ENCODE measurements around the gene PPP1R36. TPM values are rescaled to one million over a fixed set of nuclear protein-coding genes. Genes with fewer than 3 reads are reported as not detected.
"Not testable (repeated sequence)": the region's sequence is repeated elsewhere in the genome, so short reads cannot be mapped to it uniquely, and the experiment has no call there.

The PPP1R36 gene
- total and polyA plus RNA-seq, 8 donors: 2.0 to 7.2 (median 5.2) TPM

DNA sequence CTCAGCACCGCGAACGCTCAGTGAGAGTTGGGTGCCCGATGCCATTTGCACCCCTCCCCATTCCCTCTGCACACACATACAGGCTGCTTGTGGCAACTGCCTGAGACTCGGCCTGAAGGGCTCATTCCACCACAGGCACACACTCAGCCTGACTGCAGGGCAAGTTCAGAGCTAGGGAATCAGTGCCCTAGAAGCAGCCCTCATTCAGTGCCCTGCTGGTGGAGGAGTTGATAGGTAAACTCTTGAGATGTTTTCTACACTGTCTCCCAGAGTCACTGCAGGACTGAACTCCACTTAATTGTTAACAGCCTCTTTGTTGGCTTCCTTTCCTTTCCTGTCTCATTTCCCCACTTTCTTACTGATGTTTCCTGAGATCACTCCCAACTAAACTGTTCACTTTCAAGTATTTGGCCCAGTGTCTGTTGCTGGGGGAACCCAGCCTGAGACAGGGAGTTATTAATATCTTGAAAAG is 16.9 kb downstream of the PPP1R36 start:
- H3K27ac ChIP-seq: no peak overlapping the region
- no peaks in the 10 kb centered on the region for H3K36me3 ChIP-seq
- intact Hi-C loops (cut with DNase I): no loop called here
- no peak for ATAC-seq
- H3K27me3 ChIP-seq: no peaks in the 10 kb centered on the region
- FAIRE-seq: no peak
- no peaks in the 10 kb centered on the region for H3K4me1 ChIP-seq
- no peak for TF ChIP-seq CTCF (IDR thresholded peaks at IDR 0.05)
- no peak for DNase-seq
- WGBS, 2 donors: 84 to 93% methylated on average over 5 of the region's 5 CpGs
- no peaks in the 10 kb centered on the region for H3K9me3 ChIP-seq
- no peak overlapping the region for H3K4me3 ChIP-seq

DNA sequence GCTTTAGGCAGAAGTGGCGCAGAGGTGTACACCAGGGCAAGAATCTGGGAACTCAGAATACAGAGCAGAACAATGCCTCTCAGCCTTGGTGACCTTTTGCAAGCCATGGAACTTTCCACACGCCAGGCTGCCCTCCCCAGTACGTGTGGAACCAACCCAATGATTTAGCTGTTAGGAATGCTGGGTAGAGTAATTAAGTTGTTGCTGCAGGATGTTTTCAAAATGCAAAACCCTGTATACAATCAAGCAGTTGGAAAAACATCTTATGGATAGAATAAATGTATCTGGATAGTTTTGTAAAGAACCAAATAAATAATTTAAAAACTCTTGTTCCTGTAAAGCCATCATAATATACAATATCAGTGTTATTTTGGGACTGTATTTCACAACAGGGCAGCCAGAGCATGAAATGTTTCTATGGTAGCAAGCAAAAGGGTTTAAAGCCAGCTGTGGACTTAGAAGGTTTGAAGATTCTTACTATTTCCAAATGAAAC is 19.4 kb downstream of the PPP1R36 start:
- H3K36me3 ChIP-seq: no peaks in the 10 kb centered on the region
- no peak overlapping the region for H3K27ac ChIP-seq
- no peak for TF ChIP-seq CTCF (IDR thresholded peaks at IDR 0.05)
- no peaks in the 10 kb centered on the region for H3K4me1 ChIP-seq
- peak in 2 of 4 donors; percentile 44 to 73 for ATAC-seq
- no peak for FAIRE-seq
- no peak for DNase-seq
- intact Hi-C loops (cut with DNase I): no loop called here
- no peaks in the 10 kb centered on the region for H3K9me3 ChIP-seq
- H3K4me3 ChIP-seq: no peak overlapping the region
- no peaks in the 10 kb centered on the region for H3K27me3 ChIP-seq
- 67 to 84% methylated on average over 3 of the region's 3 CpGs for WGBS, 2 donors

DNA sequence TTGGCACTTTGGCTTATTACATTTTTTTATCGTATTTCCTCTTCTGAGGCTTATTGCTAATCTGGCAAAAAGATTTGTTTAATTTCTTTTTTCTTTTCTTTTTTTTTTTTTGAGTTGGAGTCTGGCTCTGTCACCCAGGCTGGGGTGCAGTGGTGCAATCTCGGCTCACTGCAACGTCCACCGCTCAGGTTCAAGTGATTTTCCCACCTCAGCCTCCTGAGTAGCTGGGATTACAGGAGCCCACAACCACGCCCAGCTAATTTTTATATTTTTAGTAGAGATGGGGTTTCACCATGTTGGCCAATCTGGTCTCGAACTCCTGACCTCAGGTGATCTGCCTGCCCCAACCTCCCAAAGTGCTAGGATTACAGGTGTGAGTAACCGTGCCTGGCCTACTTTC is 19.9 kb downstream of the PPP1R36 start:
- H3K27ac ChIP-seq; H3K4me3 ChIP-seq; FAIRE-seq; DNase-seq; H3K27me3 ChIP-seq; ATAC-seq; H3K36me3 ChIP-seq; H3K9me3 ChIP-seq; H3K4me1 ChIP-seq; intact Hi-C loops (cut with DNase I): not testable (repeated sequence)
- WGBS, 2 donors: 88 to 93% methylated on average over 7 of the region's 7 CpGs

GRCh38 chr14:64572386-64573104 is 22.8 kb downstream of the PPP1R36 start:
- Histone ChIP-seq H3K4me1 (no peaks in the 10 kb centered on the region), H3K4me3 (no peak overlapping the region), H3K27ac (no peak overlapping the region), H3K27me3 (no peaks in the 10 kb centered on the region), H3K36me3 (no peaks in the 10 kb centered on the region), H3K9me3 (no peaks in the 10 kb centered on the region)
- ATAC-seq (no peak), DNase-seq (no peak), FAIRE-seq (no peak)
- TF ChIP-seq CTCF (IDR thresholded peaks at IDR 0.05): no peak
- intact Hi-C loops (cut with DNase I): no loop called here

- Histone ChIP-seq H3K4me1 (no peaks in the 10 kb centered on the region), H3K9me3 (no peaks in the 10 kb centered on the region), H3K27me3 (no peaks in the 10 kb centered on the region), H3K27ac (no peak overlapping the region), H3K4me3 (no peak overlapping the region), H3K36me3 (no peaks in the 10 kb centered on the region)
- ATAC-seq (no peak), DNase-seq (no peak), FAIRE-seq (no peak)
- TF ChIP-seq CTCF (IDR thresholded peaks at IDR 0.05): no peak
- intact Hi-C loops (cut with DNase I): no loop called here
- 83 to 92% methylated on average over 3 of the region's 3 CpGs for WGBS, 2 donors
Observed at GRCh38 chr14:64573109-64573508, 23.3 kb downstream of the PPP1R36 start.

All from pancreas (tissue), 10 donors.